Lung (tissue), 12 donors: ENCODE data around the gene TSPEAR. TPM values are rescaled to one million over a fixed set of nuclear protein-coding genes. Genes with fewer than 3 reads are reported as not detected.

ENCODE experiments used
- ATAC-seq: fragments of 200-7000 bp; cut with Tn5 transposase; one replicate; pipeline ENCODE4 v1.9.1; 2020; ENCODE audit warnings: moderate number of reproducible peaks; ENCODE audit not compliant: insufficient read depth, low FRiP score
- DNase-seq, 3 donors: peaks; one replicate each; pipeline ENCODE4 v3.0.0-alpha.2; 2013 to 2017
- H3K27ac ChIP-seq, 2 donors: one replicate each; pipeline ENCODE4 v1.5.1; 2013; ENCODE audit warnings: mild to moderate bottlenecking in 2 of 2, moderate library complexity in 2 of 2, control low read depth in 1 of 2, inconsistent platforms in 1 of 2, low read depth in 1 of 2, low read length in 1 of 2
- H3K27me3 ChIP-seq, 3 donors: one replicate each; pipeline ENCODE4 v1.5.1; 2013; ENCODE audit warnings: low read length in 2 of 3; ENCODE audit not compliant: control insufficient read depth in 3 of 3, insufficient read depth in 3 of 3
- H3K36me3 ChIP-seq, 4 donors: one replicate each; pipeline ENCODE4 v1.5.1; 2013; ENCODE audit warnings: low read length in 4 of 4, mild to moderate bottlenecking in 1 of 4, moderate library complexity in 1 of 4; ENCODE audit not compliant: control insufficient read depth in 4 of 4, insufficient read depth in 4 of 4
- H3K4me1 ChIP-seq, 5 donors: one replicate each; pipeline ENCODE4 v1.5.1; 2013; ENCODE audit warnings: low read length in 5 of 5, mild to moderate bottlenecking in 2 of 5, moderate library complexity in 1 of 5; ENCODE audit not compliant: control insufficient read depth in 5 of 5, insufficient read depth in 5 of 5
- H3K4me3 ChIP-seq: one replicate; pipeline ENCODE4 v1.5.1; 2013; ENCODE audit warnings: mild to moderate bottlenecking, control low read depth, moderate library complexity
- H3K9ac ChIP-seq, 2 donors: one replicate each; pipeline ENCODE4 v1.5.1; 2013; ENCODE audit warnings: low read length in 2 of 2, control low read depth in 1 of 2; ENCODE audit not compliant: insufficient read depth in 1 of 2
- H3K9me3 ChIP-seq, 4 donors: one replicate each; pipeline ENCODE4 v1.5.1; 2013; ENCODE audit warnings: low read length in 3 of 4, mild to moderate bottlenecking in 1 of 4, moderate library complexity in 1 of 4; ENCODE audit not compliant: control insufficient read depth in 4 of 4, insufficient read depth in 3 of 4
- CTCF ChIP-seq: IDR thresholded peaks from 2 replicates; pipeline ENCODE4 v1.5.1; 2012; ENCODE audit warnings: mild to moderate bottlenecking; ENCODE audit errors: control extremely low read depth, extremely low read depth
- WGBS, 2 donors: extraction: QIAGEN DNeasy Blood & Tissue Kit; methylation state at CpG; one replicate each; pipeline ENCODE4 v1.1.7; 2013; 5-methylcytosine and 5-hydroxymethylcytosine counted together
- polyA plus RNA-seq, 2 donors: library from polyadenylated mRNA; stranded (reverse); fragments of 200-250 nt; gene quantifications; one replicate each; pipeline ENCODE4 v1.2.1, GENCODE V29; 2013
- total RNA-seq, 2 donors: library from RNA; depleted of rRNA in 1 of 2; stranded (reverse); fragments of >200 nt in 1 of 2; gene quantifications; one replicate each; pipeline ENCODE4 v1.2.1, GENCODE V29; 2014 to 2021
- donor health status: control.
- donor health status: control.
- donor health status: Bipolar disorder and iron deficiency.
- donor health status: healthy.
- donor health status: DM: yes; HTN: yes; CAD: no.

TSPEAR gene
- total and polyA plus RNA-seq, 4 donors = 0.02 to 2.1 (median 0.27) TPM

- no peak overlapping the region for H3K4me3 ChIP-seq
- TF ChIP-seq CTCF = no peak
- H3K4me1 ChIP-seq = no peaks in the 10 kb centered on the region
- H3K9ac ChIP-seq = no peak overlapping the region
- no peaks in the 10 kb centered on the region for H3K27me3 ChIP-seq
- no peak overlapping the region for H3K27ac ChIP-seq
- ATAC-seq (no peak), DNase-seq (no peak)
- H3K36me3 ChIP-seq = no peaks in the 10 kb centered on the region
- H3K9me3 ChIP-seq = peaks cover 0 to 15% (median 0%) of the 10 kb centered on the region in 4 donors
- WGBS, 2 donors = 86 to 88% methylated on average over 16 of the region's 16 CpGs
These were observed 94.8 kb downstream of the TSPEAR start for GRCh38 chr21:44616591-44616926.

GRCh38 chr21:44615911-44616590 lies 95.3 kb downstream of the TSPEAR start:
- Histone ChIP-seq H3K4me3 (no peak overlapping the region), H3K36me3 (no peaks in the 10 kb centered on the region), H3K9me3 (peaks cover 0 to 16% (median 0%) of the 10 kb centered on the region in 4 donors), H3K27ac (no peak overlapping the region), H3K4me1 (no peaks in the 10 kb centered on the region), H3K9ac (no peak overlapping the region), H3K27me3 (no peaks in the 10 kb centered on the region)
- no peak for DNase-seq
- no peak for TF ChIP-seq CTCF
- WGBS, 2 donors = 77 to 78% methylated on average over 17 of the region's 17 CpGs
- no peak for ATAC-seq

- Histone ChIP-seq H3K27ac (no peak overlapping the region), H3K4me3 (no peak overlapping the region), H3K4me1 (no peaks in the 10 kb centered on the region), H3K9ac (no peak overlapping the region), H3K9me3 (peaks cover 0 to 19% (median 0%) of the 10 kb centered on the region in 4 donors), H3K36me3 (no peaks in the 10 kb centered on the region), H3K27me3 (no peaks in the 10 kb centered on the region)
- TF ChIP-seq CTCF = no peak
- 74 to 85% methylated on average over 8 of the region's 8 CpGs for WGBS, 2 donors
- DNase-seq (no peak), ATAC-seq (no peak)
These were observed 95.9 kb downstream of the TSPEAR start for GRCh38 chr21:44615466-44615865.

- Histone ChIP-seq H3K27me3 (no peaks in the 10 kb centered on the region), H3K4me3 (no peak overlapping the region), H3K9me3 (peaks cover 0 to 22% (median under 1%) of the 10 kb centered on the region in 4 donors), H3K9ac (no peak overlapping the region), H3K4me1 (no peaks in the 10 kb centered on the region), H3K27ac (no peak overlapping the region), H3K36me3 (no peaks in the 10 kb centered on the region)
- ATAC-seq = no peak
- TF ChIP-seq CTCF = no peak
- DNase-seq = no peak
- 90 to 94% methylated on average over 28 of the region's 28 CpGs for WGBS, 2 donors
These were observed 96.4 kb downstream of the TSPEAR start for GRCh38 chr21:44614961-44615391.
